HG03558 (cell line): ENCODE measurements around the gene CFB.
"Not testable (repeated sequence)": the region's sequence is repeated elsewhere in the genome, so short reads cannot be mapped to it uniquely, and the experiment has no call there.

Source experiments
- ATAC-seq: cut with Tn5 transposase; IDR thresholded peaks from one replicate; pipeline ENCODE4 v1.9.1; 2021; ENCODE audit warnings: moderate number of reproducible peaks; ENCODE audit not compliant: unreplicated experiment; ENCODE audit errors: extremely low read depth

CFB gene

DNA sequence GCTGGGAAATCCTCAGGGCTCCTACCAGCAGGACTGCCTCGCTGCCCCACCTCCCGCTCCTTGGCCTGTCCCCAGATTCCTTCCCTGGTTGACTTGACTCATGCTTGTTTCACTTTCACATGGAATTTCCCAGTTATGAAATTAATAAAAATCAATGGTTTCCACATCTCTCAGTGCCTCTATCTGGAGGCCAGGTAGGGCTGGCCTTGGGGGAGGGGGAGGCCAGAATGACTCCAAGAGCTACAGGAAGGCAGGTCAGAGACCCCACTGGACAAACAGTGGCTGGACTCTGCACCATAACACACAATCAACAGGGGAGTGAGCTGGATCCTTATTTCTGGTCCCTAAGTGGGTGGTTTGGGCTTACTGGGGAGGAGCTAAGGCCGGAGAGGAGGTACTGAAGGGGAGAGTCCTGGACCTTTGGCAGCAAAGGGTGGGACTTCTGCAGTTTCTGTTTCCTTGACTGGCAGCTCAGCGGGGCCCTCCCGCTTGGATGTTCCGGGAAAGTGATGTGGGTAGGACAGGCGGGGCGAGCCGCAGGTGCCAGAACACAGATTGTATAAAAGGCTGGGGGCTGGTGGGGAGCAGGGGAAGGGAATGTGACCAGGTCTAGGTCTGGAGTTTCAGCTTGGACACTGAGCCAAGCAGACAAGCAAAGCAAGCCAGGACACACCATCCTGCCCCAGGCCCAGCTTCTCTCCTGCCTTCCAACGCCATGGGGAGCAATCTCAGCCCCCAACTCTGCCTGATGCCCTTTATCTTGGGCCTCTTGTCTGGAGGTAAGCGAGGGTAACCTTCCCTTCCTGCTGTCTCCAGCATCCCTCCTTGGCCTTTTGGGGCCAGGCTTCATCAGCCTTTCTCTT lies at the start of gene CFB:
TSS of gene CFB (plus strand) at position 589 of the 863 bp plus-strand sequence. CDS start at position 716, 127 bp downstream.
- ATAC-seq: no peak

DNA sequence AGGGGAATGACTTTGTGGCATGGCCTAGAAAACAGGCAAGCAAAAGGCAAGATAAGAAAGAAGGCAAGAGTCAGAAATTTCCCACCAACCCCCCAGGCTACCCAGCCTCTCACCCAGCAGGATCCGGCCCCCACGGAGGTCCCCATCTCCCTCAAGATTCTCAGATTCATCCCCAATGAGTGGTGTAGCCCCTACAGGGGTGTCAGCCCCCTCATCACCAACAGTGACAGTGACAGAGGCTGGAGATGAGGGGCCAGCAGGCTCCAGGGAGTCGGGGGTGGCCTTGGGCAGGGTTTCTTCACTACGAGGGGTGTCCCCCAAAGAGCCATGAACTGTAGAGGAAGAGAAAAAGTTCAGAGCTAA lies 49.4 kb upstream of the CFB start:
- no peak for ATAC-seq

DNA sequence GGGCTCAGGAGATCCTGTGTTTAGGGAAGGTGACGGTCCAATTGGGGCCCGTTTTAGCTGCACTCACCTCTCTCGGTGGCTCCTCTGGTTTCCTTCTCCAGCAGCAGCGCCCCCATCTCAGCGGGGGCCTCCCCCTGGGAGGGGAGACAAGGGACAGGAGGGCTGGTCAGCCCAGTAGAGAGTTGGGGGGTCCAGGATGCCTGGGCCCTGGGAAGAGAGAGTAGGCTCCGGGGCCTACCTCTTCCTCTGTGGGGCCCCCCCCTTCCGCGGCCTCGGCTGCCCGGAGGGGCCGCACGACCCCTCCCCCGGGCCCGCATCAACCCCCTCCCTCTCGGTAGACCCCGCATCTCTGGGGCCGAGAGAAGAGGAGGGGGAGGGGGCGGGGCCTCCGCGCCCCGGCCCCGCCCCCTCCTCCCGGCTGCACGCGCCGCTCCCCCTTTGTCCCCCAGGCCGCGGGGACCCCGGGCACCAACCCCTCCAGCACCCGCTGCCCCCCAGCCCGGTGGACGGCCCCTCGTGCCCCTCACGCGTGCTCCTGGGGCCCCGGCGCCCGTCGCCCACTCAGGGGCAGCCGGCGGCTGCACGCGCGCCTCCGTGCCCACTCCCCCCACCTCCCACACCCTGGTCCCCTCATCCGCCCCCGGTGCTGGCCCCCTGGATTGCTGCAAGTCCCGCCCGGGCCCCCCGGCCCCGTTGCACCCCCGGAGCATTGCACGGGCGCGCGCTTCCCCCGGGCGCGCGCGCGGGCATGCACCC lies 48.9 kb upstream of the CFB start:
- ATAC-seq: no peak

DNA sequence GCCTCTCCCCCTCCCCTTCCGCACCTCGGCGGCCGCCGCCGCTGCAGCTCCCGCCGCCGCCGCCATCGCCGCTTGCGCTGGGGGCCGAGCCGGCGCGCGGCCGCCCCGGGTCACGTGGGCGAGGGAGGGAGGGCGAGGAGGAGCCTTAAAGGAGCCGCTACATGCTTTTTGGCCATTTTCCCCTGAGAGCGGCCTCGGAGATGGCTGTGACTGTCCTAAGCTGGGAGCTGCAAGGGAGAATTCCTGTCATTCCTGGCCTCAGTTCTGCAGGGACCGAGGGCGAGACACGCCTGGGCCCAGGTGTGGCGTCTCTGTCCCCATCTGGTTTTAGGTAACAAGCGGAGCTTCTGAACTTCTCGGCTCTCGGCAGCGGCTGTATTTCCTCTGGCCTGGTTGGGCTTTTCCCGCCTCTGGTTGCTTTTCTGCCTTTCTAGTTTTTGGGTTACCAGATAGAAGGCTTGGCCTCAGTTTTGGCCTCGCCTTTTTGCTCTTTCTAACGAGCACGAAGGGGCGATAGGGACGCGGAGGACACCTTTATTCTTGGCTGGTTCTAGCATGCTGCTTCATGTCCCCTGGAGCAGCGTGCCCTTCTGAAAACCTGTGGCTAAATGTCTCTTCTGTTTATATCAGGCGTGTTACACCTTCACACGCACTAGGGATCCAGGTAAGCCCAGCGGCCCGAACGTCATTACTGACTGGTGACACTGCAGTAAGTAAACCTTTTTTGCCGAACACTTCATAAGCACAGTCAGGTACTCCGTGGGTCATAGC lies 48.1 kb upstream of the CFB start, which contains the start of gene EHMT2:
TSS of gene EHMT2 (minus strand) at position 87 of the 771 bp plus-strand sequence. CDS start at position 66, 21 bp downstream.
- no peak for ATAC-seq

DNA sequence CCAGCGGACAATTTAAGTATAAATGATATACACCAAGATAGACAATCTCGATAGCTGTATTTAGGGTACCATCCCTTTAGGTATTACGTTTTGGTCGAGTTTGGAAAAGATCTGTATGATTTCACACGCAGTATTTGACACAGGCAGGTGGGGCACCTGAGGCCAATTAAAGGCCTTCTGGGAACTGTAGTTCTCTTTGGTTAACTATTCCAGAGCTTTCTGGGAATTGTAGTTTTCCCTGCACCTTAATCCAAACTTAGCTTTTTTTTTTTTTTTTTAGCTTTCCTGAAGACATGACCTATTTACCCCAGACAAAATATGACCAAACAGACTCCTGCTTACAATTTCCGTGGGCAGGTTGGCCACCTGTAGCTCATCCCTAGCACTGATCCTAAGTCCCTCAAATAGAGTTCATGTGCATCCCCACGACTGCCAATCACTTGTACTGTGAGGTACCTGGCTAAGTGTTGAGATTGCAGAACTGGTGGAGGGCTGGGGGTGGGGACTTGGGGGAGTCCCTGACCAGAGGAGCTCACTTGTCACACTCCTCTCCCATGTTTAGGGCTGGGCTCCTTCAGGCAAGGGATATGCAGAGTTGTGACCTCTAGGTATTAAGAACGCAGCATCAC lies 47.4 kb upstream of the CFB start:
- ATAC-seq: no peak

DNA sequence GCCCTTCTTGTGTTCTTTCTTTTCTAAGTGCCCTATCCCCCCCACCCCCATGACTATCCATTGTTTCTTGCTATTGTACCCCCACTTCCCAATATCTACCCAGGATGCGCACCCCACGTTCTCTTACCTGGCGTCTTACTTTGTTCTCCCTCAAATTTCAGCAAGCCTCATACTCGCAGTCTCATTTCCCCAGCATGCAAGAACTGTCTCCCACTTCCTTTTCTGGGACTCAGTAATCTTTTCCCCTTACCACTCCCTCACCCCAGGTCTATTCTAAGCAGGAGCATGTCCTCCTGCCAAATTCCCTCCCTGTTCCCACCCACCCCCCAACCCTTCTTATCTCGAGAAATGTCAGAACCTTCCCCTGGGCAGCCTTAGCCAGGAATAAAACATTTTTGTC lies 46.7 kb upstream of the CFB start:
- ATAC-seq: no peak

DNA sequence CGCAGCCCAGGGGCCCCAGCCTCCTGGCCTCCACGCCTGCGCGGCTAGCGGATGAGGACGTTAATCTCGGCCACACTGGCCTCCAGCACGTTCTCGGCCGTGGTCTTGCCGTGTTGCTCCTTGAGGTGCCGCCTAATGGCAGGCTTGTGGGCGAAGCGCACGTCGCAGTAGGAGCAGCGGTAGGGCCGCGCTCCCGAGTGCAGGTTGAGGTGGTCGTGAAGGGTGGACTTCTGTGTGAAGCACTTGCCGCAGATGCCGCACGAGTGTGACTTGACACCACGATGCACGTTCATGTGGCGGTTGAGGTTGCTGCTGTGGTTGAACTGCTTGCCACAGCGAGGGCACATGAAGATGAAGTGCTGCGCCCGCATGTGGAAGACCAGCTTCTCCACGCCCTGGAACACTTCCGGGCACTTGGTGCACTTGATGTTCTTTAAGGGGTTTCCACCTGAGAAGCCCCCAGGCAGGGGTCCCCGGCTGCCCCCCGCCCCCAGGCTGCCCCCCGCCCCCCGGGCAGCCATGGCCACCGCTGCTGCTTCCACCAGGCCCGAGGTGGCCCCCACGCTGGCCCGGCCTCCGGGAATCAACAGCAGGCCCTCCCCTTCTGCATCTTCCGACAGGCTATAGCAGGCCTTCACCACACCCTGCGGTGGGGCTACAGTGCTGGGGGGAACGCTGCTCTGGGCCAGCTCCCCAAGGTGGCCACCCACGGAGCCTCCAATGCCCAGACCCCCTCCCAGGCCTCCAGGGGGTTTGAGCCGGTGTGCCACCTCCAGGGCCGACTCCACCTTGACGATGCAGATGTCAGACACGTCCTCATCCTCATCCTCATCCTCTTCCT lies 45.8 kb upstream of the CFB start:
- no peak for ATAC-seq

DNA sequence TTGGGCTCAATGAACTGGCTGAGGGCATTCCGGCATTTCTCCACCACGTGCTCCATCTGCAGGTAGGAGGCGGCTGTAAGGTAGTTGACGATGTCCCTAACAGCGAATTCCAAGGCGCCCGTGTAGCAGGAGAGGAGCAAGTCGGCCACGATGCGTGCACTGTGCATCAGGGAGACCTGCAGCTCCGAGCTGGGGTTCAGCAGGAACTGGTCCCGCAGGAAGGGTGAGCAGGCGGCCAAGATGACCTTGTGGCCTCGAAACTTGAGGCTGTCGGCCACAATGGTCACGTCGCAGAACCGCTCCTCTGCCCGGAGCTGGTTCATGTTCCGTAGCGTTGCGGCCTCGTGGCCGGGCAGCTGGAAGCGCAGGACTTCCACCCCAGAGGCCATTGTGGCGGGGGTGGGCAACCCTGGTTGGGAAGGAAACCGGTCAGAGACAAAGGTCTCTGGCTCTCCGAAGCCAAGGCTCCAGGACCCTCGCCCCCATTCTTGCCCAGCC lies 44.9 kb upstream of the CFB start:
- no peak for ATAC-seq

DNA sequence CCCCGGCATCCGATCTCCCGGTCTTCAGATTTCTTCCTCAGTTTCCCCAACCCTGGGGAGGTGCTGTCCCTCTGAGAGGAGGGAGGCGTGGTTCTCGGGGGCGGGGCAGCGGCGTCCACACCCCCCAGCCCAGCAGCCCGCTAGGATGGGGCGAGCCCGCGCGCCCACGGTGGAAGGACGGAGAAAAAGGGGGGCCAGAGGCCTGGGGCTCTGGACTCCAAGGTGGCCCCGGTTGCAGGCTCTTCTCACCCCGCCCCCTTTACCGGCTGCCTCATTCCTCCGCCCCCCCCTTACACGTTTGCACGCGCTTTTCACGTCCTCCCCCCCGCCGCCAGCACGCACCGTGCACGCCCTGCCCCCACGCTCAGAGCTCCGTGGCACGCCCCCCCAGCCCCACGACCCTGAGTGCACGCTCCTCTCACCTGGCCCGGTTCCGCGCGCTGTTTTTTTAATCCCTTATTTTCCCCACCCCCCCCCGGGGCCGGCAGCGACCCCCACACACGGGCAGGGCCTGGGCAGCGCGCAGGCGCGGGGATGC lies 44.4 kb upstream of the CFB start:
- no peak for ATAC-seq

DNA sequence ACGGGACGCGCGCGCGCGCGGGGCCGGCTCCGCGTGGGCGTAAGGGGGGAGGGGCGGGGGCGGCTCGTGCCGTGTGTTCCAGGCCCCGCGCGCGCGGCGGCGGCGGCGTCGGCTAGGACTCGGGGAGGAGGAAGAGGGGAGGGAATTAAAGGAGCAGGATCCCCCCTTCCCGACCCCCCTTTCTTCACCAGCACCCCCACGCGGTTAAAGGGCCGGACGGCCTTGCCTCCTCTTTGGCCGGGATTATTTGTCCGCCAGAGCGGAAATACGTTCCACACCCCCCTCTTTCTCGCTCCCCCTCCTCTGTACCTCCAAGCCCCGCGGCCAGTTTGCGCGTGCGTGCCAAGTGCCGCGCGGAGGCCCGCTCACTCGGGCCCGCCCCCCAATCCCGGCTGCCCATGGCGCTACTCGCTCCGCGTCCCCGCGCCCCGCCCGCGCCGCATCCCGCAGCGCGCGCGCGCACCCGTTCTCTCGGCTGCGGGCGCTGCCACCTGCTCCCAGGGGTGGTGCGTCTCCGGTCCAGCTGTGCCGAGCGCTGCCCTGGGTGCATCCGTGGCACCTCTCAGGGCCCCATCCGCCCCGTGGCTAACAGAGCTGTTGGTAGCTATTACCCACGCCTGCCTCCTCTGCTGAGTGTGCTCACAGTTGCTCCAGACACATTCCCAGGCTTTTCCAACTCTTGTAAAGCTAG lies 43.8 kb upstream of the CFB start, which contains the start of gene ZBTB12:
TSS of gene ZBTB12 (minus strand) at position 134 of the 691 bp plus-strand sequence. CDS start 781 bp downstream, outside the sequence.
- ATAC-seq: no peak

DNA sequence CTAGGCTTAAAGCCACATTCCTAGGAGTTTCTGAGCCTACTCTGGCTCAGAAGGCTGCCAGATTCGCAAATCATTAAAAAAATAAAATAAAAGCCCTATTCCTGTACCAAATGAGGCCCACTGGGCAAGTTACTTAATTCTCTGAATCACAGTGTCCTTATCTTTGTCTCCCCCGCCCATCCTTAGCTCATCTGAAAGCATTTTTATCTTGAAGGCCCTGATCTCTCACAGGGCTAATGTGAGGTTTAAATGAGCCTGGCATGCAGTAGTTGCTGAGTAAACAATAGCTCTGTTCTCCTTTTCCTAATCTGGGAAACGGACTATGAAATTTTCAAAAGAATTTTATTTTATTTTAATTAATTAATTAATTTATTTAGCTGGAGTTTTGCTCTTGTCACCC lies 41.9 kb upstream of the CFB start:
- ATAC-seq: no peak

DNA sequence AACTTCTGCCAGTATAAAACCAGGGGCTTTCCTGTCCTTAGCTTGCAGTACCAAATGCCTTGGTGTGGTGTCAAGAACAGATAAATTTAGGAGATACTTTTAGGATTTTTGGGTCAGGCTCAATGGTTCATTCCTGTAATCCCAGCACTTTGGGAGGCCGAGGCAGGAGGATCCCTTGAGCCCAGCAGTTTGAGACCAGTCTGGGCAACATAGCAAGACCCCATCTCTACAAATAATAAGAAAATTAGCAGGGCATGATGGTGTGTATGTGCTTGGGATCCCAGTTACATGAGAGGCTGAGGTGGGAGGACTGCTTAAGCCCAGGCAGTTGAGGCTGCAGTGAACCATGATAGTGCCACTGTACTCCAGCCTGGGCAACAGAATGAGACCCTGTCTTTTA lies 40.9 kb upstream of the CFB start:
- ATAC-seq: no peak

DNA sequence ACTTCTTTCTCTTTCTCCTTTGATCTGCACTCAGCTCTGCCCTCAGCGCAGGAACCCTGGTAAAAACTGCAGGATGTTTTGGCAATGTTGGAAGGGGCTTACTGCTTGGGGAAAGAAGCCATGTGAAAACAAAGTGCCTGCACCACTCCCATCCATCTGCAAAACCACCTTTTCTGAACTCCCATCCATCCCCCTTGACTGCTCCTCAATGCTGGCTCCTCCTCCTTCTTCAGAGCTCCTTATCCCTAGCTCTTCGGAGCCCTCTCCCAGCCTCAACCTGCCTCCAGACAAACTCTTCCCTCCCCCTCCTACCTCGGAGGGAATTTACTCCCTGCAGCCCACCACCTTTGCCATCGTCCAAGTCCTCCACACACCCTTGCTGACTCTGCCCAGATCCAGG lies 39.8 kb upstream of the CFB start:
- no peak for ATAC-seq

DNA sequence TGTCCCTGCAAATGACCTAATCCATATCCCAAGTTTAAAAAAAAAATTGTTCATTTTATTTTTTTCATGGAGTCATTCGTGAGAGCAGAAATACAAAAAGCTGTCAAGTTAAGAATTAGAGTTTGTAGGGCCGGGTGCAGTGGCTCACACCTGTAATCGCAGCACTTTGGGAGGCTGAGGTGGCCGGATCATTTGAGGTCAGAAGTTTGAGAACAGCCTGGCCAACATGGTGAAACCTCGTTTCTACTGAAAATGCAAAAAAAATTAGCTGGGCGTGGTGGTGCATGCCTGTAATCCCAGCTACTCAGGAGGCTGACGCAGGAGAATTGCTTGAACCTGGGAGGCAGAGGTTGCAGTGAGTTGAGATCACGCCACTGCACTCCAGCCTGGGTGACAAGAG lies 39.2 kb upstream of the CFB start:
- not testable (repeated sequence) for ATAC-seq

DNA sequence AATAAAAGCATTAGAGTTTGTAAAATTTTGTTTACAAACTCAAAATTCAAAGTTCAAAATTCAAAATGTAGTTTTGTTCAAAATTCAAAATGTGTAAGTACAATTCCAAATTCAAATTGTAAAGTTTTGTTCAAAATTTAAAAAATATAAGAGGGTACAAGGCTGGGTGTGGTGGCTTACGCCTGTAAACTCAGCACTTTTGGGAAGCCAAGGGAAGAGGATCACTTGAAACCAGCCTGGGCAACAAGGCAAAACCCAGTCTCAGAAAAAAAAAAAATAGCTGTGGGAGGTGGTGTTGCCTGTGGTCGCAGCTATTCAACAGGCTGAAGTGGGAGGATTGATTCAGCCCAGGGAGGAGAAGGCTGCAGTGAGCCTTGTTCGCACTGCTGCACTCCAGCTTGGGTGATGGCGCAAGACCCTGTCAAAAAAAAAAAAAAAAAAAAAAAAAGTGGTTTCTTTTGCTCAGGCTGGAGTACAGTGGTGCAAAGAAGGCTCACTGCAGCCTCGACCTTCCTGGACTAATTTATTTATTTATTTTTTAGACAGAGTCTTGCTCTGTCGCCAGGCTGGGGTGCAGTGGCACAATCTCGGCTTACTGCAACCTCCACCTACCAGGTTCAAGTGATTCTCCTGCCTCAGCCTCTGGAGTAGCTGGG lies 38.6 kb upstream of the CFB start:
- ATAC-seq: no peak

DNA sequence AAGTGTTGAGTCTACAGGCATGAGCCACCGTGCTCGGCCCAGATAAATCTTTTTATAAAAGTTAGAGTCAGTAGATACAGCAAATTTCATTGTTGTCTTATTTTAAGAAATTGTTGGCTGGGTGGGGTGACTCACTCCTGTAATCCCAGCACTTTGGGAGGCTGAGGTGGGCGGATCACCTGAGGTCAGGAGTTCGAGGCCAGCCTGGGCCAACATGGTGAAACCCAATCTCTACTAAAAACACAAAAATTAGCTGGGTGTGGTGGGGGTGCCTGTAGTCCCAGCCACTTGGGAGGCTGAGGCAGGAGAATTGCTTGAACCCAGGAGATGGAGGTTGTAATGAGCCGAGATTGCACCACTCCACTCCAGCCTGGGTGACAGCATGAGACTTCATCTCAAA lies 37.6 kb upstream of the CFB start:
- not testable (repeated sequence) for ATAC-seq

DNA sequence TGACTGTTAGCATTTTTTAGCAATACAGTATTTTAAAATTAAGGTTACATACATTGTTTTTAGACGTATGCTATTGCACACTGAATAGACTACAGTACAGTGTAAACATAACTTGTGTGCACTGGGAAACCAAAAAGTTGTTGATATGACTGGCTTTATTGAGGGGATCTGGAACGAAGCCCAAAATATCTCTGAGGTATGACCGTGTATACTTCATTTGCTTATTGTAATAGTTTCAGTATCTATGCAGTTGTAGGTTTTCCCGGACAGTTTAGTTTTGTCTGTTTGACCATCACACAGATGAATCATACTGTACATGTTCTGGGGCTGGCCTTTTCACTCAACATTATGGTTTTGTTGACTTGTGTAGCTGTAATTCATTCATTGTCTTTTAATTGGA lies 37.1 kb upstream of the CFB start:
- no peak for ATAC-seq

DNA sequence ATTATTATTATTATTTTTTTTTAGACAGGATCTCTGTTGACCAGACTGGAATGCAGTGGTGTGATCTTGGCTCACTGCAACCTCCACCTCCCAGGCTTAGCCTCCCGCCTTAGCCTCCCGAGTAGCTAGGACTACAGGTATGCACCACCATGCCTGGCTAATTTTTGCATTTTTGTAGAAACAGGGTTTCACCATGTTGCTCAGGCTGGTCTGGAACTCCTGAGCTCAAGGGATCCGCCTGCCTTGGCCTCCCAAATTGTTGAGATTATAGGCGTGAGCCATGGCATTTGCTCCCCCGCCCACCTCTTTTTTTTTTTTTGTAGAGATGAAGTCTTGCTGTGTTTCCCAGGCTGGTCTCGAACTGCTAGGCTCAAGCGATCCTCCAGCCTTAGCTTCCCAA lies 36.6 kb upstream of the CFB start:
- ATAC-seq: not testable (repeated sequence)
